Stimulated activated CD8-positive, alpha-beta memory T cell treated with anti-CD3 and anti-CD28 coated beads, Interleukin-4, amount 100 ng/mL, for 4 hours (primary cell): ENCODE results near the gene TARS3.

Experiments used
- DNase-seq, 2 donors: peaks; one replicate each; pipeline ENCODE4 v3.0.0-alpha.2; 2020; ENCODE audit warnings: low read depth in 2 of 2, low spot score in 1 of 2

TARS3 gene

GRCh38 chr15:101625184-101625583 lies 99.1 kb downstream of the TARS3 start:
- DNase-seq: no peak

- DNase-seq: no peak
These were observed 100.6 kb downstream of the TARS3 start for GRCh38 chr15:101623367-101624304.

- DNase-seq: no peak
These were observed 102.3 kb downstream of the TARS3 start for GRCh38 chr15:101621961-101622360.

- DNase-seq: no peak
These were observed 103.6 kb downstream of the TARS3 start for GRCh38 chr15:101620671-101621070.

- no peak for DNase-seq
These were observed 104.7 kb downstream of the TARS3 start for GRCh38 chr15:101619615-101619865.

GRCh38 chr15:101618851-101619614 lies 105.2 kb downstream of the TARS3 start:
- no peak for DNase-seq

GRCh38 chr15:101618076-101618475 lies 106.2 kb downstream of the TARS3 start:
- DNase-seq: no peak

- no peak for DNase-seq
These were observed 106.8 kb downstream of the TARS3 start for GRCh38 chr15:101617390-101617965.

- no peak for DNase-seq
These were observed 108.1 kb downstream of the TARS3 start for GRCh38 chr15:101615986-101616848.

GRCh38 chr15:101615414-101615985 lies 108.8 kb downstream of the TARS3 start:
- DNase-seq: no peak

- DNase-seq: no peak
These were observed 109.5 kb downstream of the TARS3 start for GRCh38 chr15:101614761-101615160.

GRCh38 chr15:101614001-101614585 lies 110.2 kb downstream of the TARS3 start:
- DNase-seq: no peak

GRCh38 chr15:101613130-101614000 lies 110.9 kb downstream of the TARS3 start:
- DNase-seq: no peak

- no peak for DNase-seq
These were observed 111.6 kb downstream of the TARS3 start for GRCh38 chr15:101612676-101613075.

- DNase-seq: no peak
These were observed 112.5 kb downstream of the TARS3 start for GRCh38 chr15:101611580-101612299.

GRCh38 chr15:101611007-101611406 lies 113.3 kb downstream of the TARS3 start:
- no peak for DNase-seq

- no peak for DNase-seq
These were observed 113.7 kb downstream of the TARS3 start for GRCh38 chr15:101610611-101611000.

GRCh38 chr15:101609742-101610610 lies 114.3 kb downstream of the TARS3 start:
- DNase-seq: no peak
